Mucosa of rectum (tissue), 2 donors: ENCODE data around the gene SLC9C2.
"Not testable (repeated sequence)": the region's sequence is repeated elsewhere in the genome, so short reads cannot be mapped to it uniquely, and the experiment has no call there.

Source experiments
- H3K27ac ChIP-seq, 2 donors: one replicate each; pipeline ENCODE4 v1.7.0; 2013; ENCODE audit warnings: inconsistent platforms in 2 of 2, low read depth in 2 of 2, low read length in 2 of 2
- H3K27me3 ChIP-seq, 2 donors: one replicate each; pipeline ENCODE4 v1.7.0; 2013; ENCODE audit warnings: low read length in 2 of 2; ENCODE audit not compliant: control insufficient read depth in 2 of 2, insufficient read depth in 2 of 2
- H3K36me3 ChIP-seq, 2 donors: one replicate each; pipeline ENCODE4 v1.7.0; 2013; ENCODE audit warnings: low read length in 2 of 2; ENCODE audit not compliant: control insufficient read depth in 2 of 2, insufficient read depth in 2 of 2
- H3K4me1 ChIP-seq, 2 donors: one replicate each; pipeline ENCODE4 v1.7.0; 2013; ENCODE audit warnings: low read length in 2 of 2, mild to moderate bottlenecking in 1 of 2; ENCODE audit not compliant: control insufficient read depth in 2 of 2, insufficient read depth in 2 of 2
- H3K4me3 ChIP-seq, 2 donors: one replicate each; pipeline ENCODE4 v1.7.0; 2013; ENCODE audit warnings: low read length in 2 of 2
- H3K9ac ChIP-seq, 2 donors: one replicate each; pipeline ENCODE4 v1.7.0; 2013; ENCODE audit warnings: low read length in 2 of 2, low read depth in 1 of 2, mild to moderate bottlenecking in 1 of 2
- H3K9me3 ChIP-seq, 2 donors: one replicate each; pipeline ENCODE4 v1.7.0; 2013; ENCODE audit warnings: low read length in 2 of 2; ENCODE audit not compliant: control insufficient read depth in 2 of 2
- donor health status: healthy.
- donor health status: Normal muscosa, but diverticular disease.

The SLC9C2 gene

GRCh38 chr1:173628888-173629287, 26.0 kb upstream of the SLC9C2 start:
- Histone ChIP-seq H3K27me3 (no peaks in the 10 kb centered on the region), H3K9me3 (no peaks in the 10 kb centered on the region), H3K9ac (no peak overlapping the region), H3K4me1 (no peaks in the 10 kb centered on the region), H3K27ac (no peak overlapping the region), H3K36me3 (no peaks in the 10 kb centered on the region), H3K4me3 (no peak overlapping the region)

DNA sequence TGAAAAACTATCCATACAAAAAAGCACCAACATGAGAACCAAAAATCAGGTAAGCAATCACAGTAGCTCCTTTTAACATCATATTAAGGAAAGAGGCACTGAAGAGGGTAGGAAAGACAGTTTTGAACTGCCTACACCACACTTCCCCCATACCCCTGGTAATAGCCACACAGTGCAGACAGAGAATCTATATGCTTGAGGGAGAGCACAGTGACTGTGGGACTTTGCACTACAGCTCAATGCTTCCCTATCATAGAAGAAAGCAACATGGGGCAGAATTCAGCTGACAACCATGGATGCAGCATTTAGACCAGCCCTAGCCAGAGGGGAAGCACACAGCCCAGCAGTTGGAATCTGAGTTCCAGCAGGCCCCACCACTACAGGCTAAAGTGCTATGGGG, 24.4 kb upstream of the SLC9C2 start:
- H3K4me3 ChIP-seq, result no peak overlapping the region
- no peaks in the 10 kb centered on the region for H3K9me3 ChIP-seq
- H3K27me3 ChIP-seq, result no peaks in the 10 kb centered on the region
- no peak overlapping the region for H3K27ac ChIP-seq
- no peak overlapping the region for H3K9ac ChIP-seq
- no peaks in the 10 kb centered on the region for H3K4me1 ChIP-seq
- H3K36me3 ChIP-seq, result no peaks in the 10 kb centered on the region

DNA sequence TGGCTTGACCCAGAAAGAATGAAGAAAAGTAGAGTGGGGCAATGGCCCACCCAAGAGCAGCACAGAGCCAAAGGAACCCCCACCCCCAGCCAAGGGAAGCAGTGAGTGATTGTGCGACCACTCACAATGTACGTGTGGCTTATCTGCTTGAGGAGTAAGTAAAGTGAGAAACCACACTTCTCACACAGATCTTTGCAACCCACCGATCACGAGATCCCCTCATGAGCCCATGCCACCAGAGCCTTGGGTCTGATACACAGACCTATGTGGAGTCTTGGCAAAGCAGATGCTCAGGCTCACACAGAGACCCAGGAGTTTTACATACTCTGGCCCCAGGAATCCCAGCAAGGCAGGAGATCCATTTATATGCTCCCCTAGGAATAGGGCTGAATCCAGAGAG, 14.0 kb upstream of the SLC9C2 start:
- H3K36me3 ChIP-seq, result no peaks in the 10 kb centered on the region
- H3K27me3 ChIP-seq, result no peaks in the 10 kb centered on the region
- no peaks in the 10 kb centered on the region for H3K9me3 ChIP-seq
- no peaks in the 10 kb centered on the region for H3K4me1 ChIP-seq
- H3K27ac ChIP-seq, result no peak overlapping the region
- no peak overlapping the region for H3K9ac ChIP-seq
- no peak overlapping the region for H3K4me3 ChIP-seq

DNA sequence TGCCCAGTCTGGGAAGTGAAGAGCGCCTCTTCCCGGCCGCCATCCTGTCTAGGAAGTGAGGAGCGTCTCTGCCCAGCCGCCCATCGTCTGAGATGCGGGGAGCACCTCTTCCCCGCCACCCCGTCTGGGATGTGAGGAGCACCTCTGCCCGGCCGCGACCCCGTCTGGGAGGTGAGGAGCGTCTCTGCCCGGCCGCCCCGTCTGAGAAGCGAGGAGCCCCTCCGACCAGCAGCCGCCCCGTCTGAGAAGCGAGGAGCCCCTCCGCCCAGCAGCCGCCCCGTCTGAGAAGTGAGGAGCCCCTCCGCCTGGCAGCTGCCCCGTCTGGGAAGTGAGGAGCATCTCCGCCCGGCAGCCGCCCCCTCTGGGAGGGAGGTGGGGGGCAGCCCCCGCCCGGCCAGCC, 10.2 kb upstream of the SLC9C2 start:
- H3K4me3 ChIP-seq, H3K27ac ChIP-seq, H3K9me3 ChIP-seq, H3K9ac ChIP-seq, H3K27me3 ChIP-seq, H3K4me1 ChIP-seq, H3K36me3 ChIP-seq: not testable (repeated sequence)

GRCh38 chr1:173608503-173609216, 5.8 kb upstream of the SLC9C2 start:
- no peak overlapping the region for H3K27ac ChIP-seq

DNA sequence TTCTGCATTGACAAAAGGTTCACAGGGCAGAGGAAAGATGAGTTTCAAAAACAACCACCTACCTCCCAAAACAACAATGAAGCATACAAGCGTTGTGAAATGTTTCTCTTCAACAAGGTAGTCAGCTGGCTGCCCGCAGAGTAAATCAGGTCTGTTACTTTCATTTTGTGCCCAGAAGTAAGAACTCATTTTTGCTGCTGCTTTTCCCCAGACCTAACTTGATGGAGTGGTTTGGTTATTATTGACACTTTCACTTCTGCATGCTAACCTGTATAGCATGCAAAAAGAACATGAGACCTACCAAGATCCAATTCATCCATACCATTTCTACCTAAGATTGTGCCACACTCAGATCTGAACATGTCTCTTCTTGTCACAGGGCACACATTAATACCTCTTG, 1.3 kb downstream of the SLC9C2 start:
- no peak overlapping the region for H3K4me3 ChIP-seq
- no peaks in the 10 kb centered on the region for H3K36me3 ChIP-seq
- H3K27me3 ChIP-seq, result peaks cover 0 to 1% of the 10 kb centered on the region in 2 donors
- no peak overlapping the region for H3K27ac ChIP-seq
- no peaks in the 10 kb centered on the region for H3K4me1 ChIP-seq
- no peak overlapping the region for H3K9ac ChIP-seq
- no peaks in the 10 kb centered on the region for H3K9me3 ChIP-seq

More at GRCh38 chr1:173608503-173609216, 5.8 kb upstream of the SLC9C2 start:
- Histone ChIP-seq H3K27me3 (no peaks in the 10 kb centered on the region), H3K9me3 (no peaks in the 10 kb centered on the region), H3K36me3 (no peaks in the 10 kb centered on the region), H3K4me3 (no peak overlapping the region), H3K4me1 (no peaks in the 10 kb centered on the region), H3K9ac (no peak overlapping the region)

- Histone ChIP-seq H3K9ac (no peak overlapping the region), H3K4me1 (no peaks in the 10 kb centered on the region), H3K27me3 (peaks cover 0 to 1% of the 10 kb centered on the region in 2 donors), H3K9me3 (no peaks in the 10 kb centered on the region), H3K27ac (no peak overlapping the region), H3K36me3 (no peaks in the 10 kb centered on the region), H3K4me3 (no peak overlapping the region)
Measured at GRCh38 chr1:173596097-173596825, 6.6 kb downstream of the SLC9C2 start.

DNA sequence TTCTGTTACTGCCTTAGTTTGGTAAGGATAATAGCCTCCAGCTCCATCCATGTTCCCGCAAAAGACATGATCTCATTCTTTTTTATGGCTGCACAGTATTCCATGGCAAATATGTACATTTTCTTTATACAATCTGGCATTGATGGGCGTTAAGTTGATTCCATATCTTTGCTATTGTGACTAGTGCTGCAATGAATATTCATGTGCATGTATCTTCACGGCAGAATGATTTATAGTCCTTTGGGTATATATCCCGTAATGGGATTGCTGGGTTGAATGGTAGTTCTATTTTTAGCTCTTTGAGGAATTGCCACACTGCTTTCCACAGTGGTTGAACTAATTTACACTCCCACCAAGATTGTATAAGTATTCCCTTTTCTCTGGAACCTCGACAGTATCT, 11.7 kb downstream of the SLC9C2 start:
- not testable (repeated sequence) for H3K4me1 ChIP-seq, H3K36me3 ChIP-seq, H3K27me3 ChIP-seq, H3K27ac ChIP-seq, H3K9ac ChIP-seq, H3K9me3 ChIP-seq, H3K4me3 ChIP-seq

DNA sequence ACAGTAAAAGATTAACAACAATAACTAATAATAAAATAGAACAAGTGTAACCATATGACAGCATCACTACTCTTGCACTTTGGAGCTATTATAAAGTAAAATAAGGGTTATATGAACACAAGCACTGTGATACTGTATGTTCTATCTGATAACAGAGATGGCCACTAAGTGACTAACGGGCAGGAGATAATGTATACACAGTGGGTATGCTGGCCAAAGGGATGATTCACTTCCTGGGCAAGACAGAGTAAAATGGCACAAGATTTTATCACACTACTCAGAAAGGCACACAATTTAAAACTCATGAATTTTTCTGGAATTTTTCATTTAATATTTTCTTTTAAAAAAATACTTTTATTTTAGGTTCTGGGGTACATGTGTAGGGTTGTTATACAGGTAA, 12.3 kb downstream of the SLC9C2 start:
- Histone ChIP-seq H3K27ac (no peak overlapping the region), H3K4me1 (no peaks in the 10 kb centered on the region), H3K9ac (no peak overlapping the region), H3K27me3 (no peaks in the 10 kb centered on the region), H3K9me3 (no peaks in the 10 kb centered on the region), H3K4me3 (no peak overlapping the region), H3K36me3 (no peaks in the 10 kb centered on the region)

GRCh38 chr1:173581383-173582079, 21.3 kb downstream of the SLC9C2 start:
- Histone ChIP-seq H3K4me1 (no peaks in the 10 kb centered on the region), H3K36me3 (no peaks in the 10 kb centered on the region), H3K27me3 (no peaks in the 10 kb centered on the region), H3K9me3 (no peaks in the 10 kb centered on the region), H3K27ac (no peak overlapping the region), H3K4me3 (no peak overlapping the region), H3K9ac (no peak overlapping the region)
